ENCODE results near the gene SUSD6.

SUSD6 gene

GRCh38 chr14:69652942-69653684 lies 41.7 kb downstream of the SUSD6 start:
- DNase-seq, result peak; percentile 23

DNA sequence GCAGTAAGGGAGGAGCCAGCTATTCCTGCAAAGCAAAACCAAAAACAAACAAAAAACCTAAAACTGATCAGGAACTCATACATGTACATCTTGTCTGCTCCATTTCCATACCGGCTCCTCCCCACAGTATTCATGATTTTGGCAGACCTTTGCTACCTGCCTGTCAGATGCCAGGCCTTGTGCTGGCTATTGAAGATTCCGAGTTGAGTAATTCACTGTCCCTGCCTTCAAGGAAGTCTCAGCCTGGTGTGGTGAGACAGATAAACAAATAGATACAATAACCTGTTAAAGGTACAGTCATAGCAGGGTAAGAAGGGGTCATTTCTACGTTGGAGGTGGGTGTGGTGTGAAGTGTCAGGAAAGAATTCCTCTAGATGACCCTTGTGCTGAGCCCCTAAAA lies 42.7 kb downstream of the SUSD6 start:
- no peak for DNase-seq

GRCh38 chr14:69657950-69658355 lies 46.6 kb downstream of the SUSD6 start:
- DNase-seq, result no peak

- no peak for DNase-seq
These were observed 47.4 kb downstream of the SUSD6 start for GRCh38 chr14:69658664-69659261.

DNA sequence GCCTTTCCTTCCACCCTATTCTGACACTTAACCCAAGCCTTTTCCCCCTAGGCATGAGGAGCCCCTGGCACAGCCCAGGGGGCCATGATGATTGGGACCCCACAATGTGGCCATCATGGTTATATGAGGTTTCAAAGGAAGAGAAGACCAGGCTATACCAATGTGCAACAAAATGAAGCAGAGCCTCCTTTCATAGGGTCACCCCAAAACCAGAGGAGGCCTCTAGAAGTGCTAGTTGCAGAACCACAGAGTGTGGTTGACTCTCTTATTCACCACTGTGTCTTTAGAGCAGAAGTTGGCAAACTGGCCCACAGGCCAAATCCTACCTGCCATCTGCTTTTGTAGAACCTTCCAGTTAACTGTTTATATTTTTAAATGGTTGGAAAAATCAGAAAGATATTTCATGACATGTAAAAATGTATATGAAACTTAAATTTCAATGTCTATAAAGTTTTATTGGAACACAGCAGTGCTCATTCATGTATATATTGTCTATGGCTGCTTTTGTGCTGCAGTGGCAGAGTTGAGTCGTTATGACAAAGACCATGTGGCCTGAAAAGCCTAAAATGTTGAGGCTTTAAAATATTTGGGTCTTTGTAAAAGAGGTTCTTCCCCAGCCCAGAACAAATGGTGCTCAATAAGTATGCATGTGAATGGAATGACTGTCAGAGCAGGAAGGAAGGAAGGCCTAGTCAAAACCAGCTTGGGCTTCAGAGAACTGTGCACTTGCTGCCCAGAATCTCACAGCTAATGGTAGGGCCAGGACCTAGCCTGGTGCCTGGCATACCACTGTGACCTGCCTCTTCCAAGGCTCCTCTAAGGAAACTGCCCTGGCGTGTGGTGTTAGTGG lies 49.2 kb downstream of the SUSD6 start:
- DNase-seq, result no peak

- DNase-seq, result no peak
These were observed 49.8 kb downstream of the SUSD6 start for GRCh38 chr14:69661194-69661537.

DNA sequence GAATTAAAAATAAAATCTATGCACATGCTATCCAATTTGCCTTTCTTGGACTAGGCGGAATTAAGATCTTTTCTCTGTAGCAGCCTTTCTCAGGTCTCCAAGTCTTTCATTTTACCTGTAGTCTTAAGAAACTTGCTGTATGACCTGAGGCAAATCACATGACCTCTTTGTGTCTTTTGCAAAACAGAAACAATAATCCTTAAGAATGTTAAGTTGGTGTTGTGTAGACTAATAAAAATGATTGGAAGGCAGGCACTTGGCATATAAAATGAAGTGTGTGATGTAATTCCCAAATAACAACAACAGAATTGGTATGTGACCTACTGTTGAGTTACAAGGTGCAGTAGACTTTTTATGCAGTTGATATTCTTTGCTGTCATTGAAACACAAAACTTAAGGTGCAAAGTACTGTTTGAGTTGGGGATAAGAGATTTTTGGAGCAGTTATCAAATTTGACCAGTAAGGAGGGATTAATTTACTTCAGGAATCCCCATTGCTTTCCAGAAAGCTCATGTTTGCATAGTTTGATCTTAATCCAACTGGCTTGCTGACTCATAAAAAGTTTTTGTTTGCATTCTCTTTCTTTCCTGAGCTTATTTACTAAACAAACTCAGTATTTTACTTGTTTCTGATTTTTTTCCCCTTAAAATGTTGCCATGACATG lies 51.4 kb downstream of the SUSD6 start:
- no peak for DNase-seq

DNA sequence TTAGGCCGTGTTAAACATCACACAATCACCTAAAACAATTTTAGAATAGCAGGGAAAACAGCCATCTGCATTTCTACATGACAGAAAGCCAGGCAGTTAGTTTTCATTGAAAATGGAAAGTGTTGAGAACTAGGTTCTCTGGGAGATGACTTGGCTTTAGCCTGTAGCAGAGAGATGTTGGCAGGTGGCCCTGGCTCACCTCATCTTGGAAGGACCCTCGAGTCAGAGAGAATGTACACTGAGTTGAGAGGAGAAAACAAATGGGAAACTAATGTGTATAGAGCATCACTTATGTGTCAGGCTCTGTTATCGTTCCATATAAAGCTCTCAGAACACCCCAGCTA lies 51.9 kb downstream of the SUSD6 start:
- DNase-seq, result no peak

DNA sequence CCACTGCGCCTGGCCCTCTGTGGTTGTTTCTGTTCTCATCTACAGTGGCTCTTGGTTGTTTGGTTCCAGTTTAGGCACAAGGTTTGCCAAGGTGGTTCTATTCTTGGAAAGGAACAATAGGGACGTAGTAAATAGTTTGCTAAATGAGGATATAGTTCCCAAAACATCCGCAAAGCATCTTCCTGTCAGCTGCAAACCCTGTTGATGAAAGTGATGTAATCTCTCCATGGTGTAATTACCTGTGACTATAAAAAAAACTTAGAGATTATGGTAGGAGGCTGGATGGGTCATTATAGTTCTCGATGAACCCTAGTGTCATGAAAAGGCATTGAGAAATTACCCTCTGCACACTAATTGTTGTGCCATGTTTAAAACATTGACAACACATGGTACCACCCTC lies 52.9 kb downstream of the SUSD6 start:
- no peak for DNase-seq

GRCh38 chr14:69664865-69665526 lies 53.6 kb downstream of the SUSD6 start:
- DNase-seq, result no peak

- no peak for DNase-seq
These were observed 54.2 kb downstream of the SUSD6 start for GRCh38 chr14:69665631-69666030.

DNA sequence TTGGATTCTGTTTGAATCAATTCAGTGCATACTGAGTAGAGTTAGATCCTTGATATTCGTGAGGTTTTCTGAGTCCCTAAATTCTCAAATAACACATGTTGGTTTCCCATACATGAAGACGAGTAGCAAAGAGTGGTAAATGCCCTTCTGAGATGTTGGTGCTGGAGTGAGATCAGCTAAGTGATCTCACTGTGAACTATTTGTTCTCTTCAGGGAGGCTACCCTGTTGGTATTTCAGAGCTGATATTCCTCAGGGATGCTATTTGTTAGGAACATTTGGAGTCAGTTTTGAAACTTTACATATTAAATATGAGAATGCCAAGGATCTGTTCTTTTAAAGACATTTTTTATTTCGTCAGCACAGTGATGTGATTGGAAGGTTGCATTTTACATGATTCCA lies 54.7 kb downstream of the SUSD6 start:
- no peak for DNase-seq

GRCh38 chr14:69666690-69667211 lies 55.4 kb downstream of the SUSD6 start:
- no peak for DNase-seq

- no peak for DNase-seq
These were observed 56.5 kb downstream of the SUSD6 start for GRCh38 chr14:69667938-69668335.

- DNase-seq, result no peak
These were observed 58.0 kb downstream of the SUSD6 start for GRCh38 chr14:69669375-69669774.

GRCh38 chr14:69670093-69670492 lies 58.7 kb downstream of the SUSD6 start:
- DNase-seq, result no peak

DNA sequence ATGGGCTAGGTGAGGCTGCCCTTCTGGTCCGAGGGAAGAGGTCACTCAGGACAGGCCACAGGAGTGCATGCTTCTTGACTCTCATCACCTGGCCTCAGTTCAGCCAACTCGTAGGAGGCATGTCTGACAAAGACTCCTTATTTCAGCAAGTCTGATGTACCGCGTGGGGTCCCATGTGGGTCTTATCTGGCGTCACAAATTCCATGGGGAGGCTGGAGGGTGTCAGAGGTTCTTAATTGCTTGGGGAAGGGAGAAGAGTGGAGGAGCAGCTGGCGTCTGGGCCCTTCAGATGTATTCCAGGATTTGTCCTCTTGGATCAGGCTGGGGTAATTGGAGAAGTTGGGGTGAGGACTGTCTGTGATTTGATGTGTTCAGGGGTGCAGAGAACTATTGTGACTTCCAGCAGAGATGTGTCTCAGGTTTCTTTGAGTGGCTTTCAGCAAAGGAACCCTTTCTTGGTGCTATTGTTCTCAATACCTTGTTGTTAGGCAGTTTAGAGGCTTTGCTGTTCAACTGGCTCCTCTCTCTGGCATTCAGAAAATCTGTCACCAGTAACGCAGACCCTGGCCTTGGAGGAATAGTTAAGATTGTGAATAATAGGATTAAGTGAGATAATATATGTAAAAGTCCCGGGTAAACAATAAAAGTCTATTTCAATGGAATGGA lies 60.1 kb downstream of the SUSD6 start:
- DNase-seq, result no peak

- DNase-seq, result no peak
These were observed 61.0 kb downstream of the SUSD6 start for GRCh38 chr14:69672356-69672755.

DNA sequence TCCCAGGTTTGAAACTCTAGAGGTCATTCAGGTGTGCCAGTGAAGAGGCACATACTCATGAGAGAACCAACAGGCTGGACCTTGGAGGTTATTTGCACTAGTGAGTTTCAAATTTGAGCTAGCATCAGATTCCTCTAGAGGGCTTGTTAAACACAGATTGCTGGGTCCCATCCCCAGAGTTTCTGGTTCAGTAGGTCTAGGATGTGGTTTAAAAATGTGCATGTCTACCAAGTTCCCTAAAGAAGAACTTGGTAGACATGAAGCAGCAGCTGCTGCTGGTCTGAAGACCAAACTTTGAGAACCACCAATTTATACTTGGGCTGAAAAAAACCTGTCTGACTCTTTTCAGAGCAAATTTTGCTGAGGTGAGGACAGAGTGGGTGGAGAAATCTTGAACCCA lies 61.7 kb downstream of the SUSD6 start:
- no peak for DNase-seq

DNA sequence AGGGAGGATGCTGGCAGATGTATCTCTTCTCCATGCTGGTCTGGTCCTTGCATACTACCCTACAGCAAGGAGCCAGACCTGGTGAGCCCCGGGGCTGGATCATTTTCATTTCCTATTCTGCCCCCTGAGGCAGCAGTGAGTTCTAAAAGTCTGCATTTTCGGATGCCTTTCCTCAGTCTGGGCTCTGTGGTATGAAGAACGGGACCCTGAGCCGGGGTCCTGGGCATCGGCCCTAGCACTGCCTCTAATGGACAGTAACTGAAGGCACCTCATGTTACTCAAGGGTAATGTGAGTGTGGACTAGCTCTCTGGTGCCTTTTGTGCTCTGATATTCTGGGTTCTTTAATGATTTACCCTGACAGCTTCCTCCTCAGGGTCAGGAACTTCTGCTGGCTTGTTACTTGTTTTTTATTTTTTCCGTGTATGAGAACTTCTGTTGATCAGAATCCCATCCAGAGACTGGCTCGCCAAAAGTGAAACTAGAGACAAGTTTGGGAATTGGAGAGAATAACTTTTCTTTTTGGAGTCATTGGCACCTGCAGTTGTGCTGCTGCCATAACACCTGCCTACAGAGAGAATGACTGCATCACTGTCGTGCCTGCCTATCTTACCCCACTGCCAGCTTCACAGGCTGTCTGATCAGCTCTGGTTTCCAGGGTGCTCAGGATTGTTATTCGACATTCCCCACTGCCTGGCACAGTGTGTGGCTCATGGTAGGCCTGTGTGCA lies 62.3 kb downstream of the SUSD6 start:
- DNase-seq, result no peak

- no peak for DNase-seq
These were observed 63.3 kb downstream of the SUSD6 start for GRCh38 chr14:69674546-69675244.

All from SIG-M5 (cell line).